CD4-positive, alpha-beta T cell treated with Interleukin-1 beta for 1 hour (primary cell): Measurements from ENCODE around the gene NUP133.
"Not testable (repeated sequence)": the region's sequence is repeated elsewhere in the genome, so short reads cannot be mapped to it uniquely, and the experiment has no call there.

Experiments
- DNase-seq, 2 donors: peaks; one replicate each; pipeline ENCODE4 v3.0.0-alpha.2; 2020 to 2022

The NUP133 gene

GRCh38 chr1:229507951-229508822 is at the start of gene NUP133:
Gene NUP133 (minus strand): TSS chr1:229508341. CDS start chr1:229508249, 92 bp downstream.
- DNase-seq = peak; percentile 96

DNA sequence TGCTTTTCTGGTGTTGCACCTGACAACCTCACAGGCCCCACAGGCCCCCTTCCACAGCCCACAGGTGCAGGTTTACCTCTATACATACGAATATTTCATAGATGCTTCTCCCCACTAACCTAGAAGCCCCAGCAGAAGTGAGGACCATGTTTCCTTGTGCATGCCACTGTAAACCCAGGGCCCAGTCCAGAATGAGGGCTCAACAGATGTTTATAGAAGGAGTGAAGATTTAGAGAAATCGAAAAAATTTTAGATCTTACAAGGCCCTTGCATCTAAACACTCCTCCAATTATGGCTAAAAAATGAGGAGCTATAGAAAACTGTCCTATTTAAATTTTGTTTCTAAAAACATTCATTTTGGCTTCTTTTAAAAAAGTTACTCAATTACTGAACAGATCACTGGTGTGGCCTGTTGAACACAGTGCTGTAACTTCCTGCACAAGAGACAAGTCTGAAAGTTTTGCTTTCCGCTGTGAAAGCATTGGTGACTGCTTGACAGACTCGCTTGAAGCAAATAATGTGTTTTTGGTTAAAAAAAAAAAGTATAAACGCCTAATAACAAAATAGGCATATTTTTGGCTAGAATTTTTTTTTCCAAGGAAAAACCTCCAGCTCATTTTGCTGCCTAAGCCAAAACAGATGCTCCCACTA is 49.2 kb upstream of the NUP133 start:
- DNase-seq = peak in 1 of 2 donors; percentile 24

DNA sequence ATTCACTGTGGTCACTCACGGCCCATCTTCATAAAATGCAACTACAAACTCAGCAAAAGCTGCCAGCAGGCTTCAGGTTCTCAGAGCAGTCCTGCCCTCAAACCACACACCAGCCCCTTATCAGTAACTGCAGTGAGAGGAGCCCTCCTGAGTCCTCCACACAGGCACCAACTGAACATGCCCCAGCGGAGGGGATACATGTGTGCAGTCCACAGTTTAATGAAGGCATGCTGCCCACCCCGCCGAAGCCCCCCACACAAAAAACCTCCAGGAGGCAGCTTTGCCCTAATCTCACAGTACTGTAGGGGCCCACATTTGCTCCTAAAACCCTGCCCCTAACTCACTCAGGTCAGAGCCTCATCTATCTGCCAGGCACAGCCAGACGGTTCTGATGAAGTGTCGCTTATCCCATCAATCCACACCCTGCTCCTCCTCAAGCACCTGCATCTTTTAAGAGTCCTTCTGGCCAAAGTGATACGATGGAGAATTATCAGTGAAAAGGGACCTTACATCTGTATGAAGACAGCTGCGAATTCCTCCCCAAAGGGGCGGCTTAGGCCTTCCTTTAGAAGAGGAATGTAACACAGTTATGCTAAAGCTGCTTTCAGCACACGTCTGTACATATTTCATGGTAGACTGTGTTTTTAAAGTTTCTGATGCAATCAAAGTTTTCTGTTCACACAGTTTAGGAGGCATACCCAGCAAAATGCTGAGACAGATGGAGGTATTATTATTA is 46.9 kb upstream of the NUP133 start:
- DNase-seq = no peak

- no peak for DNase-seq
These were observed 45.5 kb upstream of the NUP133 start for GRCh38 chr1:229553621-229554130.

DNA sequence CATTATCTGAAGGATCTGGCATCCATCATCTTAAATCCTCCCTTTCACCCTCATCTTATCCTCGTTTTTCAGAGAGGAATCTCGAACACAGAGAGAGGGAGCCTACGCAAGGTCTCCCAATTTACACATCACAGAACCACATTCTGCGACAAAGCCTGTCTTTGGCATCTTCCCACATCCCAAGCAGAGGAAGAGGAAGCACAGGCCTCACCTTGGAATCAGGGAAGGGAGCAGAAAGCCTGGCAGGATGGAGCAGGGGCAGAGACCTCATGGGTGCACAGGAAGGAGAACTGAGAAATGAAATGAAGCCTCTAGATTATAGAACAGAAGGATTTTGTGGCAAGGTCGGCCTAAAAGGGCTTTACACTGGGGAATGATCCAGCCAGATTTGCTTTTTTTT is 44.6 kb upstream of the NUP133 start:
- no peak for DNase-seq

DNA sequence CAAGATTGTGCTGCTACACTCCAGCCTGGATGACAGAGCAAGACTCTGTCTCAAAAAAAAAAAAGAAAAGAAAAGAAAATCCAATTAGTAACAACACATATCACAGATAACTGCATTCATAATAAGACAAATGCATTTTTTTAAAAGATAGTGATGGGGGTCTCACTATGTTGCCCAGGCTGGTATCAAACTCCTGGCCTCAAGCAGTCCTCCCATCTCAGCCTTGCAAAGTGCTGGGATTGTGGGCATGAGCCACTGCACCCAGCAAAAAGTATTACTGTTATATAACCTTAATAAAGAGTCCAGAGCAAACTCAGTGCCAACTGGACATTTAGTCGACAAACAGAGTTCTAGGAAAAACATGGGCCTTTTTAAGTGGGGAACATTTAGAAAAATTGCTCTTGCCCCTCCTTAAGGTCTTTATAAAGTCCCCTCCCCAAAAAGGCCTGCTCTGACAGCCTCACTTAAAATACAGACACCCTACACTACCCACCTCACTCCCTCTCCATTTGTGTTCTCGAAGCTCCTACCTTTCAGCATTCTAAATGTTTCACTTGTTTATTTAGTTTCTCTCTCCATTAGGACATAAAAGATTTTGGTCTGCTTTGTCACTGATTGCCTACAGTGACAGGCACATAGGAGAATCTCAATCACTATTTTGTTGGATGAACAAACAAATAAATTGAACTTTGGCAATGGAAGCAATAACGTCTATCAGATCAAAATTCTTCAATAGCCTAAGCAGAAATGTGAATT is 42.8 kb upstream of the NUP133 start:
- DNase-seq = no peak

- DNase-seq = no peak
These were observed 39.4 kb upstream of the NUP133 start for GRCh38 chr1:229547542-229547941.

DNA sequence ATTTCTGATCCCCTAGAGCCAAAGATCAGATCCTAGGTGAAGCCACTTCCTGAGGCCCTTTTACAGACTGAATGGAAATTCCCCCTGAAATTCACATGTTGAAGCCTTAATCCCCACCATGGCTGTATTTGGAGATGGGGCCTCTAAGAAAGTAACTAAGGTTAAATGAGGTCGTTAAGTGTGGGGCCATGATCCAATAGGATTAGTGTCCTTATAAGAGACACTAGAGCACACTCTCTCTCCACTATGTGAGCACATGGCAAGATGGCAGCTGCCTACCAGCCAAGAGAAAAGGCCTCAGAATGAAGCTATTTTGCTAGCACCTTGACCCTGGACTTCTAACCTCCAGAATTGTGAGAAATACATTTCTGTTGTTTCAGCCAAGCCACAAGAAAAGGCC is 36.4 kb upstream of the NUP133 start:
- DNase-seq = no peak

DNA sequence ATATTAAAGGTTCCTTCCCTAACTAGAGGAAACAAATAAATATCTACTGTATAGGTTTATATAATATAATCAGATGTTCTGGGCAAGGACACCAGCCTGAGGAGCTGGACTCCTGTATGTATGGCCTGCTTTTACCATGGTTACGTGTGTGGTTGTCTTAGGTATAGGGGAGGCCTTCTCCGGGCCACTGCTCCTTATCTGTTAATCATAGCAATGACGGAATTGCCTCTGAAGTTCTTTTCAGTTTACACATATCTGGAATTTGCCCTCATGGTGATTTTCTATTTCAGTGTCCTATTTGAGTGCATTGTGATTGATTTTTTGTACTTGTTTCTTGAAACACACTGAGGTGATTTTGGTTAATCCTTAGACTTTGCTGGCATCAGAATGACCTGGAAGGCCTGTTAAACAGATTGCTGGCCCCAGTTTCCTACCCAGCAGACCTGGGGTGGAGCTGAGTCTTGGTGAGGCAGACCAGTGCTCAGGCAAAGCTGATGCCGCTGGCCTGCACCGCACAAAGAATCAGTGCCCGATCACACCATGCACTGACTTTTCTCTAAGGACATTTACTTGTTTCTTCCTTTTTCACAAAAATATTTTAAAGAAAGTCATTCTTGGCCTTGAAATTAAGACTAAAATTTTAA is 31.8 kb upstream of the NUP133 start:
- DNase-seq = no peak

DNA sequence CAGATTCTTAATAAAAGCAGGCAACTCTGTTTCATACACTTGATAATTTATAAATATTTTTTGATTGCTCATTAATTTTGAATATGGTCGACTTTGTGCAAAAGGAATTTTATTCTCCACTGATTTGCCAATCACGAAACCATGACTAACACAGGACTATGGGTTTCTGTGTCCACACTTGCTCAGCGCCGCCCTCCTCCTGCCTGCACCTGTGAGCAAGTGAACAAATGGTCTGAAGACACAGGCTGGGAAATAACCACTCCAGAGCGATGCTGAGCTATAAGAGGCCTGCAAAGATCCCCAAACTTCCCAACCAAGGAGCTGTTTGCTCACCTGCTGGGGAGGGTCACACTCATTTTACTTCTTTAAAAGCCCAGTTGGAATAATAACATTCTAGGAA is 30.8 kb upstream of the NUP133 start:
- no peak for DNase-seq

DNA sequence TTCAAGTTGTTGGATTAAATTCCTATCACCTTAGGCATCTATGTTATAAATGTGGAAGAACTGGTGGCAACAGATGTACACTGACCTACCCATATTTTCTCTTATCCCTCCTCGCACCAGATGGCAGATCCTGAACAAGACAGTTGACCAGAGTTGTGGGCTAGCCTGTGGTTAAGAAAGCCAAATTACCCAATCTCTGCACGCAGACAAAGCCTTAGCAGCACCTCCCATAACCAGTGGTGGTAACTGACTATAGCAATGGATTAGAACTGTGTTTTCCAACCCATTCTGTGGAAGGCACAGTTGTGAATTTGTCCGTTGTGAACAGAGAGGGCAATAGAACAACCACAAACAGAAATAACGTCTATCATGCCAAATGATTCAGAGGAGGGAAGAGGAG is 29.8 kb upstream of the NUP133 start:
- DNase-seq = no peak

- no peak for DNase-seq
These were observed 28.8 kb upstream of the NUP133 start for GRCh38 chr1:229536982-229537381.

DNA sequence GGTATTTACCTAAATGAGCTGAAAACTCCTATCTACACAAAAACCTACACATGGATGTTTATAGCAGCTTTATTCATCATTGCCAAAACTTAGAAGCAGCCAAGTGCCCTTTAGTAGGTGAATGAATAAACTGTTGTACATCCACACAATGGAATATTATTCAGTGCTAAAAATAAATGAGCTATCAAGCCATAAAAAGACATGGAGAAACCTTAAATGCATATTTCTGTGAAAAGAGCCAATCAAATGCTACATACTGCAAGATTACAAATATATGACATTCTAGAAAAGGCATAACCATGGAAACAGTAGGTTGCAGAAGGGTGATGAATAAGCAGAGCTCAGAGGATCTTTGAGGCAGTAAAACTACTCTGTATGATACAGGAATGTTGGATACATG is 27.1 kb upstream of the NUP133 start:
- no peak for DNase-seq

- DNase-seq = no peak
These were observed 23.2 kb upstream of the NUP133 start for GRCh38 chr1:229531326-229531725.

DNA sequence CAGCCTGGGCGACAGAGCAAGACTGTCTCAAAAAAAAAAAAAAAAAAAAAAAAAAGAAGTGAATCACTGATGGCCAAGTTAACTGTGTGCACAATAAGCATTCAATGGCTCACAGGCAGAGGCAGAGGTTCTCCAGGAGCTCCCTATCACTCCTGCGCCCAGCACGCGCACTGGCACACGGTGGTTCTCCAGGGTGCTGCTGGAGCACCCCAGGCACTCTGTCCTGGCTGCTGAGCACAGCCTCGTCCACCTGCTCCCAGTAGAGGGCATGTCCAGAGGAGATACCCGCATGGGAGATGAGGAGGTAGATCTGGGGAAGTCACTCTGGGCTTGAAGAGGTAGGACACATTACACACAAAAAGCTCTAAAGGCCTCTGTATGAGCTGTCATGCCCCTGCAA is 21.5 kb upstream of the NUP133 start:
- no peak for DNase-seq

DNA sequence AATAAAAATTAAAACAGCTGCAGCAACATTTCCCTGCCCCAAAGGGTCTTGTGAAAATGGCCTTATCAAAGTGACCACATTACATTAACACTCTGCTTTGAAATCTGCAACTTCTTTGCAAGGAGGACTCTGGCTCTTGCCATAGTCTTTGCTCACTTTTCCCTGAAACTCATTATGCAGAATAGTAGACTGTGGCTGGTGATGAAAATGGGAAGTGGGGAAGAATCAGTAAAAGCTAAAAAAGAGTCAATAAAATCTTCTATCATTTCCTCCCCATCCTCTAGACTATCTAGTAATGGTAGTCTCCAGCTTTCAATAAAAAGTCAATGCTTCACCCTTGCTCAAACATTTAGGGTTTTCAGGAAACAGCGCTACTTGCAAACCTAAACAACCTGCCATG is 18.6 kb upstream of the NUP133 start:
- no peak for DNase-seq

- no peak for DNase-seq
These were observed 14.9 kb upstream of the NUP133 start for GRCh38 chr1:229523052-229523451.

DNA sequence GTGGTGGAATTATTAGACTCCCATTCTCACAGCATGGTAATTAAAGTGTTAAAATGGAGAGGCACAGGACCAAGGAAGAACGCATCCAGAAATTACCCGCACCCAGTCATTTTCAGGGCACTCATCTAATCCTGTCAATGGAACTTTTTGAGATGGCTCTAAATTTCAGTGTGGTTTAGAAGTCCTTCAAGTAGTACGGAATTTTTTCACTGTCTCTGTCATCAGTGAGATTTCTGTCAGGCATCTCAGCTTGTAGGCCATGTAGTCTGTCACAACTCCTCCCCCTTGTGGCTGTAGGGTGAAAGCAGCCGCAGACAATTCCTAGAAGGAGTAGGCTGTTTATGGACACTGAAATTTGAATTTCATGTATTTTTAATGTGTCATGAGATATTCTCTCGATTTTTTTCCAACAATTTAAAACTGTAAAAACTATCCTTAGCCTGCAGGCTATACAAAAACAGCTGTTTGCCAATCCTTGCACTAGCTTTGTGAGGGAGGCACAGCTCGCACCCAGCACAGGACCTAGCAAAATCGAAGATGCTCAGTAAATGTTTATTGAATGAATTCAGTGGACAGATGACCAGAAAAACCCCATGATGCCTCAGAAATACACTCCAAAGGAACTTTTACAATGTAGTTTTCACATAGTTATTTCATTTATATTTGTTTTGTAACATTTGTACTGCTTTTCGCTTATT is 6.6 kb upstream of the NUP133 start:
- DNase-seq = peak; percentile 67 to 77

DNA sequence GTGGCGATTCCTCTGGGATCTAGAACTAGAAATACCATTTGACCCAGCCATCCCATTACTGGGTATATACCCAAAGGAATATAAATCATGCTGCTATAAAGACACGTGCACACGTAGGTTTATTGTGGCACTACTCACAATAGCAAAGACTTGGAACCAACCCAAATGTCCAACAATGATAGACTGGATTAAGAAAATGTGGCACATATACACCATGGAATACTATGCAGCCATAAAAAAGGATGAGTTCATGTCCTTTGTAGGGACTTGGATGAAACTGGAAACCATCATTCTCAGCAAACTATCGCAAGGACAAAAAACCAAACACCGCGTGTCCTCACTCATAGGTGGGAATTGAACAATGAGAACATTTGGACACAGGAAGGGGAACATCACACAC is 3.5 kb upstream of the NUP133 start:
- DNase-seq = not testable (repeated sequence)

GRCh38 chr1:229511201-229511600 is 3.1 kb upstream of the NUP133 start:
- DNase-seq = not testable (repeated sequence)

- DNase-seq = no peak
These were observed 1.4 kb upstream of the NUP133 start for GRCh38 chr1:229509576-229509975.
